GM21515 (cell line): ENCODE measurements around the gene ELMO2.

Source experiments
- ATAC-seq: cut with Tn5 transposase; IDR thresholded peaks from one replicate; pipeline ENCODE4 v1.9.1; 2021; ENCODE audit not compliant: unreplicated experiment

ELMO2 gene

DNA sequence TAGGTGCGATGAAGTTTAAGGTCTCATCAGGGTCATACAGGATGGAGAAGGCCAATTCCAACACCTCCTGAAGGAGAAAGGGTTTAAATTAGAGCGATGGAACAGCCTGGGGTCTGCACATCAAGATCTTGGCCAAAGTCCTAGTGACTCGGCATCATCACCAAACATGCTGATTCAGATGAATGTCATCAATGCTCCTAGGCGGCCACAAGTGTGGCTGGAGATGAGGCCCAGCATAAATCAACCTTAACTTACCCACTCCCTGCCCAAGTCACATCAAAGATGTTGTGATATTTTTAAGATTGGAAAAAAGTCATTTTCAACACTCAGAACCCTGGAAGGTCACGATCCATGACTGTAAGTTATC, 37.5 kb downstream of the ELMO2 start:
- no peak for ATAC-seq

DNA sequence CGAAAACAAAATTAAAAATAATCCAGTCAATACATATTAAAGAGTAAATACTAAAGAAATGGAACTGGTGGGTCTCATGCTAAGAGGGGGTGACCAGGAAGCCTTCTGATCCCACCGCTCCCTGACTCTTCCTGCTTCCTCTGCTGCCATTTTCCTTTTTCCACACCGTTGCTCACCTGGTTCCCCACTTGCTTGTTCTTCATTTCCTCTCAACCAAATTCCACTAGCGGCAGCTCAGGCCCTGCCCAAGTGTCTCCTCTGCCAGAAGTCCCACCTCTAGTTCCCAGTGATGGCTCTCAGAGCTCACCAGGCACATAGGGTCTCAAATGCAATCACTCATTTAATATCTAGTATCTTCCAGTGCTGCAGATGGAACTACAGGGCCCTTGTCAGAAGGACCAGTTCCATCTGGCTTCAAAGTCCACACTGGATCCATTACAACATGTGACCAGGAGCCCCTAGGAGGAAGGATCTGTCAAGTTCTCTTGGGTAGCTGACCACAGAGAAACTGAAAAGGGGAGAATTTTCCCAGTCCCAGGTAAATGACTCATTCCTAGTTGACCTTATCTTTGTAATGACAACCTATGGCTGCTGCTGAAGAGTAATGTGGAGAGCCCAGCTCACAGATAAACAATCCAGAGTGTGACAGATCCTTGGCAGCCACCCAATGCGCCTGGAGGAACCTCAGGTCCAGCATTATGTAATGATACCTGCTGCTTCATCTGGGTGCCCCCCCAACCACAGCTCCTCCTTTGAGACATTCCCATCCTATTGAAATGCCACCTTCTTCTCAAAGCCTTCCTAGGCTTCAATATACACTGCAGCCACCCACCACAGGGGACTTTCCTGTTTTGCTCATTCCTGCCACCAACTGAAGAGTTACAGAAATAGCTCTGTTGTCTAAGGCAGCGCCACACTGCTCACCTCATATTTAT, 38.2 kb downstream of the ELMO2 start:
- no peak for ATAC-seq

DNA sequence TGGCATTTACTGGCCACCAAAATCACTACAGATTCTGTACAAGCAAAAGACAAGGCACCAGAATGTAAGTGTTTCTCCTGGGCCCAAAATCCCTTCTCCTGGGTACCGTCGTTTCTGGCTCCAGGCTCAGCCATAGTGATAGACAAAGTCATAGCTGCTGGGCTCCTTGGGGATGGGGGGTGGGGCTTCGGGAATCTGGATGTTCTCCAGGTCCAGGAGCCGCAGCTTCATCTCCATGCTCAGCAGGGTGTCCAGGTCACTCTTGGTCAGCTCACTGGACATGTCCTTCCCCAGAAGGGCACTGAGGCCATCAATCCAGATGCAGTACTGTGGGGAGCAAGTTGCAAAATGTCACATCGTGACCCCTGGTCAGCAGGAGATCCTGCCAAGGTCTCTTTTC, 39.2 kb downstream of the ELMO2 start:
- ATAC-seq = no peak

DNA sequence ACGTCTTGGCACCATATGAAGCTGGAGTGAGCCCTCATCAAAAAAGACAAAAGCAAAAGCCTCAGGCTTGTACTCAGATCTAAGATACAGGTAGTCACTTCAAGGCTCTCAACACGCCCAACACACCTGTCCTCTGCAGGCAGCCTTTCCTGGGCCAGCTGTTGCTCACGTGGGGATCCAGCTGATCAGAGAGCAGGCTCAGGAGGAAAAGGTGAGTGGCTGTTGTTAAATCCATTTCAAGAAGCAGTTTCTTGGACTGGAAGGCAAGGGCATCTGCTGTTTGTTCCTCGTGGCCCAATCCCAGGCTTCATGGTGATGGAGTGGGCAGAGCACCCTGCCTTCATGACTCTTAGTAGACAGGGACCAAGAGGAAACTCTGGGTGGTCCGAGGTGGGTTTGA, 39.6 kb downstream of the ELMO2 start:
- no peak for ATAC-seq

DNA sequence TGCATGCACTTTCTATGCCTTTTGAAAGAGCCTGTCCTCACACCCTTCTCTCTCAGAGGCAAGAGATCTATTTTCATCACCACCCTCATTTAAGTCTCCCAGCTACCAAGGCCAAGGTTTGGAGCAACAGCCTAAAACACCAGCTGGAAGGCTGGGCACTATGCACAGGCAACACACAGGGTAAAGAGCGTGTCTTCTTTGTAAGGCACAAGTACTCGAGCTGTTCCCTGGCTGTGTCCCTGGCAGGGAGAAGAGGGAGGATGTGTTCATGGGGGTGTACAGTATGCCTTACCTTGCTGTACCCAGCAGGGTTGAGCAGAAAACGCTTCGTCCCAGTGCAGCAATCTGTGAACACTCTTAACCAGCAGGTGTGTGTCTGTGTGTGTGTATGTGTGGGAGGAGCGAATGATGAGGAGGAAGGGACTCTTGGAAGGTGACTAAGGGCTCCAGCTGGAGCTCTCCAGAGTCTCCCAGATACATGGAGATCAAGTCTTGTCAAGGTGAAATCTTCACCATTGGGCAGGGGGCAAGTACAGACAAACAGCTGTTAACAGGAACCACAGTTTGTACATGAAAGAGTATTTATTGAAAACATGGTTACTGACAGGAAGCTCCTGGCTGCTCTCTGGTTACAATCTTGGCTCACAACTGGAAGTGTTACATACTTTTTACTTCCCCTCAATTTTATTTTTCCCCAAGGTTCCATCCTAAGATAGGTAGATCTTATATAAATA, 40.8 kb downstream of the ELMO2 start:
- no peak for ATAC-seq

DNA sequence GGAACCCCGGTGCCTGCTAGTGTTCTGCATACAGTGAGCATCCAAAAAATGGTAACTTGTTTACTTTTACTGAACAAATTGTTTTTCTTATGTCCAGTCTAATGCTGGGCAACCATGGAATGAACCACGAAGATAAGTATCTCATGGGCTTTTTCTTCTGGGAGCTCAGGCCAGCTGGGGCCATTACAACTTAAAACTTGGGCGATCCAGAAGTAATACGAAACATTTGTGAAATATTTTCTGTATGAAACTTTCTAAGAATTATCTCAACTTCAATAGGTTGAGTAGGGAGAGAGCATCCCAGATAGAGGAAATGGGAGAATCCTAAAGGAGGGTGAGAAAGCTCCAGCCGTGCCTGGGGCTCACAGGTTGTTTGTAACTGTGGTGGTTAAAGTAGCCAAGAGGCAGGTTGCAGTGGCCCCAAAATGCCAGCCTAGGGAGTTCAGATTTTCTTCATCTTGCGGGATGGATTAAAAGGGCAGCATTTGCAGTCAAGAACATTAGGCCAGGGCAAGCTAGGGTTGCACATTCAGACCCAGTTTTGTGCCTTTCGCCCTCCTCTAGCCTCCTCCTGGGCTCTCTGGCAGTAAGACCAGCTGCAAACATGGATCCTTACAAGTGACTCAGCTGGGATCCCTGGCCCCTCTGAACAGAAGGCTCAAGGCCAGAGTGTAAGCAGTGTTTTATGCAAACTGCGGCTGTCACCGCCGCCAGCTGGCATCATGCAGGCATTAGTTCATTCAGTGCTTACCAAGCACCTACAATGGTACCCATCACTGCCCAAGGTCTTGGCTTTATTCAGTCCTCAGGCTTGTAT, 41.5 kb downstream of the ELMO2 start:
- ATAC-seq = no peak

DNA sequence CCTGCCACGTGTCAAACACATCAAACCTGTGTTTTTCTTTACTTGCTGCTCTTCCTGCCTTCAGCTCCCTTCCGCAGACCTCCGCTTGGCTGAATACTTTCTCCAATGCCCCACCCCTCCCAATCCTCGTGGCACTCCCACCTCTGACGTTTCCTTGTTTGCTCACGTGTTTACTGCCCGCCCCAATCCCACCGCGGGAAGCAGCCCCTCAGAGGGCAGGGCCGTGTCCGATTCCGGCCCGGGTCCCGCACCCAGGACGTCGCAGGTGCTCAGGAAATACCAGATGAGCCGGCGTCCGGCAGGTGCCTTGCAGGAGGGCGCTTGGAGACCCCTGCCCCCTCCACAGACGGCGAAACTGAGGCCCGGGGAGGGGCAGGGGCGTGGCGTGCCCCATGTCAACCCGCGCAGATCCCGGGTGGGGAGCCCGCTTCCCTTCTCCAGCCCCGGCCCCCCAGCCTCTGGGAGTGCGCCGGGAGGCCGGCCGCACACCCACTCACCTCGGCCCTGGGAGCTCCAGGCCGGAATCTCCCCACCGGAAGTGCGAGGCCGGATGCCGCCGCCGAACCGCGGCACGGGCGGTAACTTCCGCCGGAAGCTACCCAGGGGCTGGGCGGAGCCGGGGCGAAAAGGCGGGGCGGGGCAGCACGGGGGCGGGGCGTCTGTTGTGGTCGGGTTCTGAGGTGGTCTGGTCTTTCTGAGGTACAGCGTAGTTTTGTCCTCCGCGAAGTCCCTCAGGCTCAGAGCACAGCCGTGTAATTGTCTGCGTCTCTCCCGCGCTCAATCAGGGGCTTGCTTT, 42.3 kb downstream of the ELMO2 start:
- peak; percentile 60 for ATAC-seq

DNA sequence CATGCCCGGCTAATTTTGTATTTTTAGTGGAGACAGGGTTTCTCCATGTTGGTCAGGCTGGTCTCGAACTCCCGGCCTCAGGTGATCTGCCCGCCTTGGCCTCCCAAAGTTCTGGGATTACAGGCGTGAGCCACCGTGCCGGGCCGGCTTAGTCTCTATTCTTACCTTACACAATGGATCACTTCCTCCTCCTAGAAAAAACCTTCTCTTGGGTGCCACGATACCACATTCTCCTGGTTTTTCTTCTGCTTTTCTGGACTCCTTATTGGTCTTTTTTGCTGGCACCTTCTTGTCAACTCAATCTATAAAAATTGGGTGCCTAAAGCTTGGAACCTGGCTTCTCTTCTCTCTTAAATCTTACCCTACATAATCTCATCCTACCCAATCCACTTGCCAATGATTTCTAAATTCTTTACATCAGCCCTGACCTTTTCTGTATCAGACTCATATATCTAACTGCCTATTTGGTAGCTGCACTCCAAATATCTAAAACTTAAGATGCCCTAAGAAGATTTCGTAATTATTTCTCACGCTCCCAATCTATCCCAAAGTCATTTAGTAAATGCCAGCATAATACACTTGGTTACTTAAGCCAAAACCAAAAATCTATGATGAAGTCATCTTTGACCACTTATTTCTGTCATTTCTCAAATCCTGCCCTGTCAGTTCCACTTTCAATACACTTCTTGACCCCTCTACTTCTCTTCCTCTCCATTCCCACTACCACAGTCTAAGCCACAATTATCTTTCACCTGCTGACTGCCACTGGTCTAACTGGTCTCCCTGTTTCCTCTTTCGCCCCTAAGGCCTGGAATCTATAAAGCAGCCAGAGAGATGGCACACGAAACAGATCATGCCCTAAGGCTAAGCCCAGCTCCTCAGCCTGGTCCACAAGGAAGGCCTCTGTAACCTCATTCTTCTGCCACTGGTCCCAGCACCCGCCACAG, 43.2 kb downstream of the ELMO2 start:
- peak; percentile 15 for ATAC-seq

DNA sequence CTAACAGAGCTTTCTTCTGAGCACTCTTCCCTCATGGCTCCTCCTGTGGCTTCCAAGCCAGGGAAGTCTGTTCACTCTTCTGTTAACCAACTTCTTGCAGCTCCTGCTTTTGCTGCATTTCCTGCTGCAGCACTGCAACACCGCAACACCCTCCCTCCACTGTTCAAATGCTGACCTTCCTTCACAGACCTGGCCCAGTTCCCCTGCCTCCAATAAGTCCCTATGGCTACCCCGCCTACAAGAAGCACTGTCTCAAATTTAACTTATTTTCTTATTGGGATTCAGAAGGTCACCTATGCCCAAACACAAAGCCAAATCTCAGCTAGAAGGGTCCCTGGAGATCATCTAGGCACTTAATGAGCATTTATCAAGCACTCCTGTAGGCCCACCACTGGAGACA, 44.6 kb downstream of the ELMO2 start:
- ATAC-seq = no peak

DNA sequence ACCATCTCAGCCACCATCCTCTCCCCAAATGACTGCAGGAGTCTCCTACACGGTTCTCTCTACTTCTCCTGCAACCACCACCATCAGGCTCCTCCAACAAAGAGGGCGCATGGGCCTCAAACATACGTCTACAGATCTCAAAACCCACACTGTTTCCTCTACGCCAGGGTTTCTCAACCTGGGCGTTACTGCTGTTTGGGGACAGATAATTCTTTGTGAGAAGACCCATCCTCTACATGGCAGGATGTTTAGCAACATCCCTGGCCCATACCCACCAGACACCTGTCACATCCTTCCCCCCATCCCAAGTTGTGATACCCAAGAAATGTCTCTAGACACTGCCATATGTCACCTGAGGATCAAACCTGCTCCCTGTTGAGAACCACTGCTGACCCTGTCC, 45.0 kb downstream of the ELMO2 start:
- ATAC-seq = no peak

DNA sequence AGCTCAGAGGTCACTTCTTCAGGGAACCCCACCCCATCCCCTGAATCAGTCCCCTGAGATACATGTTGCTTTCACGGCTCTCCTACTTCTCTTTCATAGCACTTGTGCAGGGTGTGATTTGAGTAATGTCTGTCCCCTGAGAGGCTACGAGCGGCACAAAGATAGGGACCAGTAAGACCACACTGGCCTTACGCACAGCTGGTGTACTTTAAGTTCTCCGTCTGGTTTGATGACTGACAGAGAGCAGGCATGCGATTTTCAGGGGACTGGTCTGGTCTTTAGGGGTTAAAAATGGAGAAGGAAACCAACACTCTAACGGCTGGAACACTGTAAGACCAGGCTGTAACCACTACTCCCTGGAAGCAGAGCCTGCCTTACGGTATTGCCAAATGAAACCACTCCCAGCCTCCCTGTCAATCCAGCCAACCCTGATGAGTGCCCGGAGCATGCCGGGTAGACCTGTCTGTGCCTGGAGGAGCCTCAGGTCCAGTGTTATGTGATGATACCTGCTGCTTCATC, 47.1 kb downstream of the ELMO2 start:
- ATAC-seq = peak; percentile 46

DNA sequence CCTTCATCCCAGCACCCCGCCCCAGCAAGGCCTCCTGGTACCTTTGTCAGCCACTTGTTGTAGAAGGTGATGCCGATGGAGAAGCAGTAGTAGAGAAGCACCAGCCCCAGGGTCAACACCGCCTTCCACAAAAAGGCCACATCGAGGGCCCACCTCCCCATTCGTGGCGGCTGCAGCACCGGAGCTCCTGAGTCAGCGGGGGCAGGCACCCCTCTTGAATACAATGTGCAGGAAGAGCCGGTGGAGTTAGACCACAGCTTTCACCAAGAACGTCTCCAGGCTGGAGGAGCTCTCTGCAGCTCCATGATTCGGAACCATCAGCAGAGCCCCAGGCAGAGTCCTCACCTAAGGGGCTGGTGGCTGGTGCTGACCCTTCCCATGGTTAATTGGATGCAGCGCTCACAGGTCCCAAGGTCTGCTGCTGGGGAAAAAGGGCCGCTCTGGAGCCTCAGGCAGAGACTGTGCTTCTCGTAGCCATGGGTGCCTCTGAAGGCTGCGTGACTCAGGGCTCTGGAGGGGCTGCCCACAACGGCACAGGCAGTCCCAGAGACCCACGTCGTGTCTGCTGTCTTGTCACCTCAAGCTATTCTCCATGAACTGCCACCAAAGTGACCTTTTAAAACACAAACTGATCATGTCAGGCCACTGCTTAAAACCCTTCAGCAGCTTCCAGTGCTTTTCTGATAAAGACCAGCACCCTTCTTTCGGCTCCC, 47.9 kb downstream of the ELMO2 start:
- ATAC-seq = no peak

DNA sequence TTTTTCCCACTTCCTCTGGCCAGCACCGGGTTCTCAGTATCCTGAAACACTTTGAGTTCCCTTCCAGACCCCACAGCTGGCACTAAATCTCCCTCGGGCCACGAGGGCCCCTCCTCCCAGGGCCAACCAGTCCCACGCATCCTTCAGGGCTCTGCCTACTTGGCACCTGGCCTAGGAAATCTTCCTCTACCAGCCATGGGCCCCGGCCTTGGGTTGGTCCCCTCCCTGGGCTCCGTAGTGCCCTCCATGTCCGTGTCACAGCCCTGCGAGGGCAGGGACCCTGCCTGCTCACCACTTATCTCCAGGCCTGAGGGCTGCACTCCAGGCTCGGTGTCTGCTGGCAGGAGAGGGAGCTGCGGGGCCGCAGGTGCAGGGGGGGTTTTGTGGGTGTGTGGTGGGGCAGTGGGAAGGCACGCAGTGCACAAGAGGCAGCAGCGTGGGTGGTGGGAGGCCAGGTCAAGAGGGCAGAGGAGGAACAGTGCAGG, 49.3 kb downstream of the ELMO2 start:
- ATAC-seq = no peak

DNA sequence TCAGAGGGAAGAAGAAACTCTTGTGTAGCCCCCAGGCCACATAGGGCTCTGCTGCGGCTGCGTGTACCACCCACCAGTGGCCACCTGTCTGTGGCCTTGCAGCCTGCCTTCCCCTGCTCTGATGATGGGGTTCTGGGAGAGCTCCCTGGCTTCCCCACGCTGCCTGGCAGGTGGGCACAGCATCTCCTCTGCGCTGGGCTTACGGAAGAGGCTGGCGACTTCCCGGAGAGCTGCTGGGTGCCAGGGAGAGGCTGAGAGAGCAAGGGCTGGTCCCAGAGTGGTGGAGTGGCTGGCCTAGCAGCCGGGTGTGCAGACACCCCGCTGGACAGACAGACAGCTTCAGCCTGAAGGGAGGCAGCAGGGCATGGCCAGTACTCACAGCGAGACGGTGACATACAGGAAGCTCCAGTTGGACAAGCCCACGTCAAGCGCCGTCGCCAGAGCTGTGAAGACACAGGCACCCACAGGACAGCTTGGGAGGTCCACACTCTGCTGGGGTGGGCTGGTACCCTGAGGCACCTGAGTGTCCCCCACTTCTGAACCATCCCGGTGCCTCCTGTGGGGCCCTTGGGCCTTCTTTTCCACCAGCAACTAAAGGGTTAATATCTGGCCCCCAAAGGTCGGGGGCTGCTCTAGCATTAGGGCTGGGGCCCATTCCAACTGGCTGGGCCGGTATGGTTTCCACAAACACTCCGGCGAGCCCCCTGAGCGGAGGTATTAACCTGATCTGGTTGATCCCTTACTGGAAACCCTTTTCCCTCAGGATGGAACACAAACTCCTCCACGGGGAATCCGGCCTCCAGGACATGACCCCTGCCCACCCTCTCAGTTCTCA, 50.0 kb downstream of the ELMO2 start:
- no peak for ATAC-seq

DNA sequence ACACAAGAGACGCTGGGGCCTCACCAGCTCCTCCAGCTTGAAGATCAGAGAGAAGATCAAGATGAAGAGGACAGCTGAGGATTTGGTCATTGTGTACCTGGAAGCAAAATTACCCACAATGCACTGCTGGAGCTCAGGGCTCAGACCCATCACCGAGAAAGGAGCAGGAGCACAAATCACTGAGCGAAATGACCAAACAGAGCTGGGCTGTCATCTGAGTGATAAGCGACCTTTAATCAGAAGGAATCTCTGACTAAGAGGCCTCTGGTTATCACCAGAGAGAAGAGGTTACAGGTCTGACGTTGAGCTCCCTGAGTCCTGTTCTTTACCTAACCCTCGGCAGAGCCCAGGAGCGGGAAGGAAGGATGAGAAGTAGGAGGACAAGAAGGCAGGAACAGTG, 50.6 kb downstream of the ELMO2 start:
- no peak for ATAC-seq

DNA sequence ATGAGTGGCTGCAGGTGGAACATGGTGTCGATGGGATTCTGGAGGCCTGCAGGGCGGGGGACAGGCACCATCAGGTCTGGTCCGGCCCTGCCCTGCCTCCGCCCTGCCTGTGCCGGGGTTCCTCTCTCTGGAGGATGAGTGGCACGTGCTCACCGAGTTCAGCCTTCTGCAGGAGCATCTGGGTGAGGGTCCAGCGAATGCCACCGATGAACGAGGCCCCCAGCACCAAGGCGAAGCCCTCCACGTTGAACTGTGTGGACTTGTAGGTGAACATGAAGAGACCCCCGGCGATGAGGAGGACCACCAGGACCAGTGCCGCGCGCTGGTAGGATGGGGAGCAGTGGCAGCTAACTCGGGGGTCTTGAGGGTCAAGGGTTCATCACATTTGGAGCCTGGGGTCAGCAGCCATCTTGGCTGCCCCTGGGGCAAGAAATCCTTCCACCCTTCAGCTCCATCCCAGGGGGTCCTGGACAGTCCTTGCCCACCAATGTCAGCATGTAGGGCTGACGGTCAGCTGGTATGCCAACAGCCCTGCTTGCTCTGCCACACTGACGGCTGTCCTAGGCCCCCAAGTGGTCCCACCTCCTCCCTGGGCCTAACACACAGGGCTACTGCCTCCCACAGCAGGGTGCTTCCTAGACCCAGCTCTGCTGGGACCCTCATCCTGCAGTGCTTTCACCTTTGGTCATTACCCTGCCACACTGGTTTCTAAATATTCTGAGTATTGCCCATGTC, 51.3 kb downstream of the ELMO2 start:
- no peak for ATAC-seq

DNA sequence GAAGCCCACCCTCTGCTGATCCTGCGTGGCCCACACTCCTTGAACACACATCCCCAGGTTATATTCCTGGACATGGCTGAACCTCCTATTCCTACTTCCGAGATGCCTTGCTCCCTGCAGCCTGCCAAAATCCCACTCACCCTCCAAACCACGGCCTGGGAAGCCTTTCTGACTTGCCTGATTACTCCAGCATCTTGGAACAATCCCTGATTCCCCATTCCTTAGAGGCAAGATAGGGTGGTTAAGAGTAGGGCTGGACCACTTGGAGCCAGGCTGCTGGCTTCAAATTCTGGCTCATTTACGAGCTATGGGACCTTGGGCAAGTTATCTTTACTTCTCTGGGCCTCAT, 52.2 kb downstream of the ELMO2 start:
- no peak for ATAC-seq
